Measurements from ENCODE around the gene CNTNAP2.

- TF ChIP-seq YY1 (IDR thresholded peaks at IDR 0.05; ENCODE audit: insufficient read depth, insufficient read length) (no peak), ZNF274 (IDR thresholded peaks at IDR 0.05; ENCODE audit: low read depth, low read length) (no peak)
Measured at GRCh38 chr7:147523056-147523455, 1406.5 kb downstream of the CNTNAP2 start.
